SU-DHL-6 (cell line): ENCODE results near the gene DPEP1.

Experiments
- EZH2phosphoT487 ChIP-seq: fragments of 200-600 bp; sonication (generic), shearing (Covaris generic); conservative IDR thresholded peaks from 2 replicates; pipeline ENCODE4 v1.6.1; 2018; ENCODE audit warnings: mild to moderate bottlenecking, antibody characterized with exemption, low read length, moderate library complexity, mixed read lengths
- TF ChIP-seq, protein P1 (sequence below): fragments of 200-600 bp; sonication (generic); IDR thresholded peaks from one replicate; pipeline ENCODE4 v1.5.1; 2017; ENCODE audit warnings: antibody characterized with exemption, mild to moderate bottlenecking, low read length, moderate library complexity; ENCODE audit not compliant: insufficient read depth, poor library complexity, severe bottlenecking

DNA sequence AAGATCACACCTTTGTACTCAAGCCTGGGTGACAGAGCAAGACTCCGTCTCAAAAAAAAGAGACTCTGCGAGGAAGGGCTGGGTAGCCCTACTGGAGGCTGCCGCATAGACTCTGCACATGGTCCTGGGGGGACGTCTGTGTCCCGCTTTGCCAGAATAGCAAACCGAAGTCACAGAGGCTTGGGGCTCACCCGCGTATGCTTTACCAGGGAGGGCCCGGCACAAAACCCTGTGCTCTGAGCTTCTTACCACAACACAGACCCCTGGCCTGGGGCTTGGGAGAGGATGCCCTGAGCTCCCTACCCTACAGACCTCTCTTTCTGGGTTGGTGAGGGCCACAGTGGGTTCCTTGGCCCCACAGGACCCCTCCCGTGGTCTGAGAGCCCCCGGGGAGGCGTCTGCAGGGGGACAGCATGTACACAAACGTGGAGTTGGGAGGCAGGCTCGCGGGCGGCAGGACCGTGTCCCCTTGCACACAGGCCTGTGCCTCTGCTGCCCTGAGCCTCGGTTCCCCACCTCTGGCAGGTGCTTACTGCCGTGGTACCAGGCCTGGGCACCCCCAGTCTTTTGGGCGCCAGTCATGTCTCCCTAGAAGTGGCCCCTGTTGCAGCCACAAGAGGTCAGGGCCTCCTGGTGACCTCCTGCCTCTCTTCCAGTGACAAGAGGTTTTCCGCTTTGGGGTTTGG lies 24.1 kb upstream of the DPEP1 start:
- TF ChIP-seq, protein P1, sequence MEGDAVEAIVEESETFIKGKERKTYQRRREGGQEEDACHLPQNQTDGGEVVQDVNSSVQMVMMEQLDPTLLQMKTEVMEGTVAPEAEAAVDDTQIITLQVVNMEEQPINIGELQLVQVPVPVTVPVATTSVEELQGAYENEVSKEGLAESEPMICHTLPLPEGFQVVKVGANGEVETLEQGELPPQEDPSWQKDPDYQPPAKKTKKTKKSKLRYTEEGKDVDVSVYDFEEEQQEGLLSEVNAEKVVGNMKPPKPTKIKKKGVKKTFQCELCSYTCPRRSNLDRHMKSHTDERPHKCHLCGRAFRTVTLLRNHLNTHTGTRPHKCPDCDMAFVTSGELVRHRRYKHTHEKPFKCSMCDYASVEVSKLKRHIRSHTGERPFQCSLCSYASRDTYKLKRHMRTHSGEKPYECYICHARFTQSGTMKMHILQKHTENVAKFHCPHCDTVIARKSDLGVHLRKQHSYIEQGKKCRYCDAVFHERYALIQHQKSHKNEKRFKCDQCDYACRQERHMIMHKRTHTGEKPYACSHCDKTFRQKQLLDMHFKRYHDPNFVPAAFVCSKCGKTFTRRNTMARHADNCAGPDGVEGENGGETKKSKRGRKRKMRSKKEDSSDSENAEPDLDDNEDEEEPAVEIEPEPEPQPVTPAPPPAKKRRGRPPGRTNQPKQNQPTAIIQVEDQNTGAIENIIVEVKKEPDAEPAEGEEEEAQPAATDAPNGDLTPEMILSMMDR, result no peak
- no peak for TF ChIP-seq EZH2phosphoT487
